Ureter (tissue), 1 donor: ENCODE measurements around the gene MBD3. TPM values are rescaled to one million over a fixed set of nuclear protein-coding genes. Genes with fewer than 3 reads are reported as not detected.
A peak's percentile ranks its signal among the peaks of the same experiment; 100 is the strongest.

Experiments
- DNase-seq: peaks from one replicate; pipeline ENCODE4 v3.0.0-alpha.2; 2020; ENCODE audit warnings: low spot score
- total RNA-seq: library from RNA; stranded (reverse); gene quantifications from one replicate; pipeline ENCODE4 v1.2.4, GENCODE V29; 2023
- donor health status: DM: yes; HTN: yes; CAD: no.

MBD3 gene
- total RNA-seq, 1 donor from 2014 or later, result 60.7 TPM

- DNase-seq, result no peak
These were observed 6.3 kb upstream of the MBD3 start for GRCh38 chr19:1598777-1599459.

- DNase-seq, result no peak
These were observed 772 bp upstream of the MBD3 start for GRCh38 chr19:1593501-1593772.

DNA sequence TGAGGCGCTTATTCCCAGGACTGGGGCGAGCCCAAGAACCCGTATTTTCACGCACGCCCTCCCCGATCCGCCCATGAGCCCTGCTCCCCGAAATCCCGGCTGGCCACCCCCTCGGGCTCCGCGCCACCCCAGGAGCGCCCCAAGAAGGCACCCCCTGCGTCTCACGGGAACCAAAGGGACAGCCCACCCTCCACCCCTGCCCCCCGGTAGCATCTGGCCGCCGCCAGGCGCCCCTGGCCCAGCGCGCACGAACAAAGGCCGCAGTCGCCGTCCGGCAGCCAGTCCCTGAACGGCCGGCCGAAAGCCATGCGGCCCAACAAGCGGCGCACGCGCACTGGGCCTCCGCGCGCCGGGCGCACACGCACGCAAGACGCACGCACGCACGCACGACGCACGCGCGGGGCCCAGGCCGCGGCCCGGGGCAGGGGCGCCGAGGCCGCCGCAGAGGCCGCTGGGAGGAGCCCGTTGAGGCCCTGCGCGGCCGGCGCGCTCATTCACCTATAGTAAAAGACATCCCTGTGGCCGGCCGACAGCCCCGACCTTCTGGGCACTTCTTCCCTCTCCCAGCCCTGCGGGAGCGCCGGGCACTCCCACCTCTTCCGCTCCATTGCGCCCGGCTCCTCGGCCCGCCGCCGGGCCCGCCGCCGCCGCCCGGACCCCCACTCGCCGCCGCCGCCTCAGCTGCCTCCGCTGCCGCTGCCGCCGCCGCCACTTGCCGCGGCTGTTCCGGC is 476 bp downstream of the MBD3 start:
- DNase-seq, result peak; percentile 83

- DNase-seq, result no peak
These were observed 1.1 kb downstream of the MBD3 start for GRCh38 chr19:1591421-1592023.

DNA sequence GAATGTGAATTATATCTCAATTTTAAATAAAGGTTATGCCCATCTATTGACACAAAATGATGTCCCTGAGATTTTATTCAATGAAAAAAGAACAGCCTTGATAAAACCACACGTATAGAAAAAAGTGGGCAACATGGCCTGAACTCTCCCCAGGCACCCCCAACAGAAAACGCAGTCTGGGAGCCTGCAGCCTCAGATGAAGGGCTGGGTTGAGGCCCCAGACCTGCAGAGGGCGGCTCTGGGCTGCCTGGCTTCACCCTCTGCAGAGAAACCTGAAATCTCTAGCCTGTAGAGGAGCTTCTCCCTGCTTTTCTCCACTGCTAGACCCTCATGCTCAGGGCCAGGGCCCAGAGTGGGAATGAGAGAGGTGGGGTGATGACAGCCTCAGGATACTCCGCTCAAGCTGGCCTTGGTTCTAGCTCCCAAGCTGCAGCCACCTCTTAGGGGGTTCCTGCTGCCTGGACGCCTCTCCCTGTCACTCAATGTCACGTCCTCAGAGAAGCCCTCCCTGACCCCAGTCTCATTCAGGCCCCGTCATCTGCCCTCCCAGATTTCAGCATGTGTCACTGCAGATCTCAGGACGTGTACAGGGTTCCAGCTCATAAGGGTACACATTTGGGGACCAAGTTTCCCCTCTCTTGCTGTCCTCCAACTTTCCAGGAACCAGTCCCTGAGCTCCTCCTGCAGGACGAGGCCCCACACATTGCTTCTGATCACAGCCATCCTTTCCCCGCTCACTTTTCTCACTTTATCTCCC is 1.8 kb downstream of the MBD3 start:
- DNase-seq, result no peak

GRCh38 chr19:1587872-1588271 is 4.8 kb downstream of the MBD3 start:
- DNase-seq, result no peak

DNA sequence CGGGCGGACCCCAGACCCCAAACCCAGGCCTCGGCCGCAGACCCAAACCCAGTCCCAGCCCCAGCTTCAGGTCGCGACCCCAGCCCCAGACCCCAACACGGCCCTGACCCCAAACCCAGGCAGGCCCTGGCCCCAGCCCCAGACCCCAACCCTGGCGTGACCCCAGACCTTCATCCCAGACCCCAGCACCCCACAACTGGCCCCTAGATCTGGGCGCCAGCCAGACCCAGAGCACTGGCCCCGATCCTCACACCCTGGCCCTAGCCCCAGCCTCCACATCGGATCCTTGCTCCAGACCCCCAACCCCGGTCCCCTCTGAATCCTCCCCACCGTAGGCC is 7.5 kb downstream of the MBD3 start:
- DNase-seq, result no peak

DNA sequence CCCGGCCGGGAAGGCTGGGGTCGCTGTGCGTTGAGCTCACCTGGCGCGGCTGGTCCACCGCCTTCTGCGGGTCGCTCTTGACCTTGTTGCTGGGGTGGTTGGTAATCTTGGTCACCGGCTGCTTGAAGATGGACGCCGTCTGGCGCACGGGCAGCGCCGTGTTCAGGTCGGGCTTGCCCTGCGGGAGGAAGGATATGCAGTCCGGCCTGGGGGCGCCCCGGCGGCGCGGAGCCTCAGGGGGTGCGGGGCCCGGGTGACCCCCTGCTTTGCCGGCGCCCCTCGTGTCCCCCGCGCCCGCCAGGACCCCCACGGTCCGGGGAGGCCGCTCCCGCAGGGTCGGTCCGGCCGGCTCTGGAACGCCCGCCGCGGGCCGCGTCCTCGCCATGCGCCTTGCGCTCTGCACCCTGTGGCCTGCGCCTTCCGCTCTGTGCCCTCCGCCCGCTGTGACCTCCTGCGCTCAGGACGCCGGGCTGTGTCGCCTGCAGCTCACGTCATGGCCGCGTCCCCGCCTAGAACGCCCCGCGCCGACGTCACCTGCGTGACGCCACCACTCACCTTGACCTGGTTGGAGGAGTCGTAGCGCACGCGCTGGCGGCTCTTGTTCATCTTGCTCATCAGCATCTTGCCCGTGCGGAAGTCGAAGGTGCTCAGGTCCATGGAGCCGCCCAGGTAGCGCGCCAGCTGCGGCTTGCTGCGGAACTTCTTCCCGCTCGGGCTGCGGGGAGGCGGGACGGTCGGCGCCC is 8.0 kb downstream of the MBD3 start:
- no peak for DNase-seq

DNA sequence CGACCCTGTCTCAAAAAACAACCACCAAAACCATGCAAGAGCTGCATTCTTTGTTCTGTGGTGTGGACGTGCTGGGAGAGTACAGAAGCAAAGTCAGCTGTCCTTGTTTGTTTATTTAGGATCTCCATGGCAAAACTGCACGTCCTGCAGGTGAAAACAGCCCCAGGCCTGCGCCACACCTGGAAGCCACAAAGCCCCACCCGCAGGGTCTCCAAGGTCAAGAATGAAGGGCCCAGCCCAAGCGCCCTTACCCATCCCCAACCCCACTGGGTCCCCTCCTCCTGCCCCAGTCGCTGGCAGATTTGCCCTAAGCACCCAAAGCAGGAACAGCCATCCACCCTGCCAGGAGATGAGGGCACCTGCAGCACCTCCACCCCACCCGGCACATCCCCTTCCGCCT is 10.5 kb downstream of the MBD3 start:
- no peak for DNase-seq

GRCh38 chr19:1580957-1581356 is 11.7 kb downstream of the MBD3 start:
- DNase-seq, result no peak

GRCh38 chr19:1580382-1580781 is 12.3 kb downstream of the MBD3 start:
- no peak for DNase-seq

DNA sequence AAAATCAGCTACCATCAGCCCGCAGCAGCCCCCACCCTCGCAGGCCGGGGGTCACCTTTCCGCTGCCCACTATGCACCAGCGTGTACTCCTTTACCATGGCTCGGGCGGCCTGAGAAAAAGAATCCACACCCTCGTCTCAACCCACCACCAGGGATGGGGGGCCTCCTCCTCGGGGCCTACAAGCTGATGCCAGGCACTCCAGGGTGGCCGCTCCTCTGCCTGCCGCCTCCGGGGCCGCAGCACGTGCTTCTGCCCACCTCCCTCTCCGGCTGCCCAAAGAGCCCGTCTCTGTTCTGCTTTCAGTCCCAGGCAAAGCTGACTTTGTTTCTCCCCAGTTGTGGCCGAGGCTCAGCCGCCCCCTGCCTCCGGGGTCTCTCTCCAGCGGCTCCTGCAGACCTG is 13.4 kb downstream of the MBD3 start:
- no peak for DNase-seq

DNA sequence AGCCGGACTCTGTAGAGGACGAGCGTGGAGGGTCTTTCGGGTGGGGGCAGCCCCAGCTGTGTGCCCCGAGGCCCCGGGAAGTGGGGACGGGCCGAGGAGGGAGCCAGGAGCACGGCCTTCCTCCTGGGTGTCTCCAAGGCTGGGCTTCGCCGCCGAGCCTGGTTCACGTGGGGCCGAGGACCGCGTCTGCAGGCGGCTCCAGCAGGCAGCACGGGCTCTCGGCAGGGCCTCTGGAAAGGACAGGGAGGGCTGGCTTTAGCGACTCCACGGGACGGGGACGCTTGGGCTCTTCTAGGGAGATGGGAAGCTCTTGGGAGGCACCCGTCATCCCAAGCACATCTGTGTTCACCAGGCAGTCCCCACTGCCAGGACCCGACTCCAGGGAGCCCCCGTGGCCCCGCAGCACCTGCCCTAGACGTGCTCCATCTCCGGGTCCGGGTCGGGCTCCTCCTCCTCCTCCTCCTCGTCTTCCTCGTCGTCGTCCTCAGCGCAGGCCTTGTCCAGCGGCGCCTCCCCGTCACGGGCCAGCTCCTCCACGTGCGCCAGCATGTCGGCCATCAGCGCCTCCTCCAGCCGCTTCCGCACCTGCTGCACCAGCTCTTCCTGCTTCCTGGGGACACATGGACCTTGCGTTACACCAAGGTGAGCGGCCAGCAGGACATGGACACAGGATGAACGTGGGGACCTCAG is 14.6 kb downstream of the MBD3 start:
- no peak for DNase-seq

GRCh38 chr19:1577090-1577928 is 15.4 kb downstream of the MBD3 start:
- DNase-seq, result no peak

DNA sequence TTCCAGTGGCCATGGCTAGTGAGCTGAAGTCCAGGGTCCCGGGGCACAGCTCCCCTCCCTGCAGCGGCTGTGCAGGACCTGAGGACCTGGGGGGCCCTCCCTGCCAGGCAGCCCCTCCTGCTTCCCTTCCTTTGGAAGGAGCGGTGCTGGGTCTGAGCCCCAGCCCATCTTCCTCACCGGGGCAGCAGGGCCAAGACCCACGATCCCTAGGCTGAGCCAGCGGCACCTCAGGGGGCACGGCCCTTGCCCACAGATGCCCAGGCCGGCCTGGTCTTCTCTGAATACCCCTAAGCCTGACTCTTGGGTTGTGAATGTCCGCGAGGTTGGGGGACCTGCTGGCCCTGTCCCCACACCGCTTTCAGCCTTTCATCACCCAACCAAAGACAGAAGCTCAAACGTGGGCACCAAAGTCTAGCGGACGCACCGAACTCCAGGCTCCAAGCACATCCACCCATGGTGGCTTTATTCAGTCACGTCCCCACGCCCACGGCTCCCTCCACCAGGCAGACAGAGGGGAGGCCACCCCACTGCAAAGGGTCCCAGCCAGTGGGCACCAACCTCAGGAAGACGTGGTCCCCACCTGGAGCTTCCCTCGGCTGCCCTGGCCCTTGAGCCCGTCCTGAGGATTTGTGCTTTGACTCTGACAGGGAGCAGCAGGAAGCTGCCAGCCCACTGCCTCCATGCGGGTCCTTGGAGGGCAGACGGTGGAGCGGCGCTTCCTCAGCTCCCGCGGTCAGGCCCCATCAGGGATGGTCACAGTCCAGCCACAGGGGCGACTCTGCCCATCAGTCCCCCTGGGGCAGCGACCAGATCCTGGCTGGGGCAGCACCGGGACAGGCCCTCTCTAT is 16.2 kb downstream of the MBD3 start:
- no peak for DNase-seq

DNA sequence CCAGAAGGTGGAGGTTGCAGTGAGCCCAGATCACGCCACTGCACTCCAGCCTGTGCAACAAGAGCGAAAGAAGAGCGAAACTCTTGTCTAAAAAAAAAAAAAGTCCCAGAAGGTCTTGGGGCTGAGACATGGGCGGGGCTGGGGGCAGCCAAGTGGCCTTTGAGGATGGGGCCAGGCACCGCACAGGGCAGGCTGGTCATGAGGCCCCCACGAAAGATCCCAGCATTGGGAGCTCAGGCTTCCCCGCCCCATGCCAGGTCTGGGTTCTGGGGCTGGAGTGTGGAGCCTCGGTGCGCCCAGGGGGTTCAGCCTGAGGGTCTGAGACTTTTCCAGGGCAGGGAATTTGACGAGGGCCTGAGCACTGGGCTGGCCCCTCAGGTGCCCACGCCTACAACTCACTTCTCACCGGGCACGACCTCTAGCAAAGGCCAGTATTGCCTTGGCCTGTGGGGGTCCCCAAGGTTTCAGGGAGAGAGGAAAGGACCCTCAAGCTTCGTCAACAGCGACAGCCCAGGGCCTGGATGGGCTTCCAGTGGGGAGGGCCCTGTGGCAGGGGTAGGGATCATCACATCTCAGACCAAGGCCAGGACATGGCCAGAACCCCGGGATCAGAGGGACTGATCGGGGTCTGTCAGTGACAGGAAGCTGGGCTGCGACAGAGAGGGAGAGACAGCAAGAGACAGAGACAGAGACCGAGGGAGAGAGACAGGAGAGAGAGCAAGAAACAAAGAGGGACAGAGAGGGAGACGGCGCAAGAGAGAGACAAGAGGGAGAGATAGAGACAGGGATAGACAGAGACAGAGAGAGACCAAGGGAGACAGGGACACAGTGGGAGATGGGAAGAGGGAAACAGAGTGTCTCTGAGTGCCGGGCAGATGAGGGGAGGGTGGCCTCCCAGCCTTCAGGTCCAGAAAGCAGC is 17.1 kb downstream of the MBD3 start:
- no peak for DNase-seq

- no peak for DNase-seq
These were observed 18.1 kb downstream of the MBD3 start for GRCh38 chr19:1574354-1575136.

- DNase-seq, result no peak
These were observed 19.9 kb downstream of the MBD3 start for GRCh38 chr19:1572795-1573194.
